PC-3 (cell line): ENCODE results near the gene NOX4.
"Not testable (repeated sequence)": the region's sequence is repeated elsewhere in the genome, so short reads cannot be mapped to it uniquely, and the experiment has no call there.

Source experiments
- CTCF ChIP-seq: fragments of 300-600 bp; sonication (generic); conservative IDR thresholded peaks from 2 replicates; pipeline ENCODE4 v1.5.1; 2017; ENCODE audit warnings: antibody characterized with exemption, low read depth, mild to moderate bottlenecking, low read length
- EZH2 ChIP-seq: fragments of 300-600 bp; sonication (generic); IDR thresholded peaks from one replicate; pipeline ENCODE4 v1.6.1; 2017; ENCODE audit warnings: antibody characterized with exemption, mild to moderate bottlenecking, low read length; ENCODE audit not compliant: unreplicated experiment
- EZH2phosphoT487 ChIP-seq: fragments of 300-600 bp; sonication (generic); IDR thresholded peaks from 2 replicates; pipeline ENCODE4 v1.6.1; 2018; ENCODE audit warnings: mild to moderate bottlenecking, antibody characterized with exemption, low read length, borderline replicate concordance

GRCh38 chr11:89378986-89379385, 112.2 kb downstream of the NOX4 start:
- TF ChIP-seq CTCF, EZH2, EZH2phosphoT487: not testable (repeated sequence)
